AG09309 (cell line): Measurements from ENCODE around the gene SLC17A7.

Source experiments
- DNase-seq: peaks from one replicate; pipeline ENCODE4 v3.0.0-alpha.2; 2010; ENCODE audit warnings: low read depth
- H3K4me3 ChIP-seq: 2 replicates; pipeline ENCODE4 v1.5.1; 2011; ENCODE audit warnings: mild to moderate bottlenecking, low read depth, low read length, moderate library complexity; ENCODE audit not compliant: control insufficient read depth
- TF ChIP-seq, protein P1 (sequence below): IDR thresholded peaks from 2 replicates; pipeline ENCODE4 v1.5.1; 2011; ENCODE audit warnings: mild to moderate bottlenecking, low read depth, low read length, inconsistent platforms; ENCODE audit not compliant: insufficient read depth, control insufficient read depth; ENCODE audit errors: missing control alignments

SLC17A7 gene

GRCh38 chr19:49439836-49440235 lies 1.5 kb downstream of the SLC17A7 start:
- TF ChIP-seq, protein P1, sequence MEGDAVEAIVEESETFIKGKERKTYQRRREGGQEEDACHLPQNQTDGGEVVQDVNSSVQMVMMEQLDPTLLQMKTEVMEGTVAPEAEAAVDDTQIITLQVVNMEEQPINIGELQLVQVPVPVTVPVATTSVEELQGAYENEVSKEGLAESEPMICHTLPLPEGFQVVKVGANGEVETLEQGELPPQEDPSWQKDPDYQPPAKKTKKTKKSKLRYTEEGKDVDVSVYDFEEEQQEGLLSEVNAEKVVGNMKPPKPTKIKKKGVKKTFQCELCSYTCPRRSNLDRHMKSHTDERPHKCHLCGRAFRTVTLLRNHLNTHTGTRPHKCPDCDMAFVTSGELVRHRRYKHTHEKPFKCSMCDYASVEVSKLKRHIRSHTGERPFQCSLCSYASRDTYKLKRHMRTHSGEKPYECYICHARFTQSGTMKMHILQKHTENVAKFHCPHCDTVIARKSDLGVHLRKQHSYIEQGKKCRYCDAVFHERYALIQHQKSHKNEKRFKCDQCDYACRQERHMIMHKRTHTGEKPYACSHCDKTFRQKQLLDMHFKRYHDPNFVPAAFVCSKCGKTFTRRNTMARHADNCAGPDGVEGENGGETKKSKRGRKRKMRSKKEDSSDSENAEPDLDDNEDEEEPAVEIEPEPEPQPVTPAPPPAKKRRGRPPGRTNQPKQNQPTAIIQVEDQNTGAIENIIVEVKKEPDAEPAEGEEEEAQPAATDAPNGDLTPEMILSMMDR, result no peak

GRCh38 chr19:49438261-49438660 lies 3.1 kb downstream of the SLC17A7 start:
- TF ChIP-seq, protein P1, result no peak
- DNase-seq, result no peak
- no peak overlapping the region for H3K4me3 ChIP-seq

More at GRCh38 chr19:49439836-49440235, 1.5 kb downstream of the SLC17A7 start:
- no peak for DNase-seq
- no peak overlapping the region for H3K4me3 ChIP-seq

GRCh38 chr19:49437231-49437630 lies 4.1 kb downstream of the SLC17A7 start:
- TF ChIP-seq, protein P1, result no peak
- H3K4me3 ChIP-seq, result no peak overlapping the region
- no peak for DNase-seq

DNA sequence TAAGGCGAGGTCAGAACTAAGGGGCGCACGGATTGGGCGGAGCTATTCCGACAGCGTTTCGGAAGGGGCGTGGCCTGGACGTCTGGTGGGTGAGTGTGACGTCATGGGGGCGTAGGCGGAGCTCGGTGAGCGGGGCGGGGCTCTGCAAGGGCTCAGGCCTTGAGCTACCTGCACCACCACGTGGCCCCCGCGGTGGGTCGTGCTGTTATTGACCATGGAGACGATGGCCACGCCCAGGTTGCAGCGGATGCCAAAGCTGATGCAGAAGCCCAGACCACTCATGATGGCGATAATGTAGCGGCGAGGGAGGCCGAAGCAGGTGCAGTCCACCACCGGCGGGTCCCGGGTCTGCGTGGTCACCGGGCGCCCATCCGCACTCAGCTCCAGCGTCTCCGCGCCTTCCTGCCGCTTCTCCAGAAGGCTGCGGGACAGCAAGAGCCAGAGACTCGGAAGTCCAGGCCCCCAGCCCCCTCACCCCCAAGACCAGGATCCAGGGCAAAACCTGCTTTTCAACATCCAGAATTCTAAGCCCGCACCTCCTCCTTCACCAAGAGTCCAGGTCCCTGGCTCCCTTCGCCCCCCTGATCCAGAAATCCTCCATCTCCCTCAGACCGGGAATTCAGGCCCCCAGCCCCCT lies 4.8 kb downstream of the SLC17A7 start:
- TF ChIP-seq, protein P1, result no peak
- no peak for DNase-seq
- no peak overlapping the region for H3K4me3 ChIP-seq

DNA sequence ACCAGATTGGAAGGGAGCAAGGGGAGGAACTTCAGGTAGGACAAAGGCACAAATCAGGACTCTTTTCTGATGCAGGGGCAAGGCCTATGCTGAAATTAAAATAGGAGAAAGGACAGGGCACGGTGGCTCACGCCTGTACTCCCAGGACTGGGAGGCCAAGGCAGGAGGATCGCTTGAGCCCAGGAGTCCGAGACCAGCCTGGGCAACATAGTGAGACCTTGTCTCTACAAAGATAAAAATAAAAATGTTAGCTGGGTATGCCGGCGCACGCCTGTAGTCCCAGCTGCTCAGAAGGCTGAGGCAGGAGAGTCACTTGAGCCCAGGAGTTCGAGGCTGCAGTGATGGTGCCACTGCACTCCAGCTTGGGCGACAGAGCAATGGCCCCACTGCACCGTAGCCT lies 5.7 kb downstream of the SLC17A7 start:
- TF ChIP-seq, protein P1, result no peak
- no peak overlapping the region for H3K4me3 ChIP-seq
- no peak for DNase-seq

DNA sequence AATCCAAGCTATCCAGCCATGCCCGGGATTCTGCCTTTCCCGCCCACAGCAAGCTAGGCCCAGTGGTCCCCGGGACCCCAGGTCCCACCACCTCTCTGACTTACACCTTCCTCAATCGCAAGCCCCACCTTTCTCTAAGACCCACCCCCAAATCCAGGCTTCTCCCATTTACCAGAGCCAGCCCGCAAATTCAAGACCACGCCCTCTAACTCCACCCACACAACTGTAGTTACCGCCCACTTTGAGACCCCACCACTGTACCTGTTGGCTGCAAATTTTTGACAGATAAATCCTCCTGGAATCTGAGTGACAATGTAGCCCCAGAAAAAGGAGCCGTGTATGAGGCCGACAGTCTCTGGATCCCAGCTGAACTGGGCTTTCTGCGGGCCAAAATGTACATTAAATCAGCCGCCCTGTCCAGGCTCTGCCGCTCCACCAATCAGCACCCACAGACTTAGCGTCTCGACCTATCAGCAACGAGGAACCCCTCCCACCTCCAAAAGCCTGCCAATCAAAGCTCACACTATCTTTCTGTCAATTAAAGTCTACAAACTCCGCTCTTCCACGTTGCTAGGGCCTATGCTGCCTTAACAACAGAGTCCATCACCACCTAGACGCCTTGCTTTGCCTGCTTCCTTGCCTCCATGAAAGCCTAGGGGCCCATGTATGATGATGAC lies 6.3 kb downstream of the SLC17A7 start:
- no peak overlapping the region for H3K4me3 ChIP-seq
- TF ChIP-seq, protein P1, result no peak
- DNase-seq, result no peak
